Measurements from ENCODE around the gene ERN1. TPM values are rescaled to one million over a fixed set of nuclear protein-coding genes. Genes with fewer than 3 reads are reported as not detected.
A peak's percentile ranks its signal among the peaks of the same experiment; 100 is the strongest.

The ERN1 gene
- total and polyA plus RNA-seq, 2 experiments from 2014 or later: 10.3 to 16.5 TPM

- H2AFZ ChIP-seq: no peak overlapping the region
- no peaks in the 10 kb centered on the region for H3K36me3 ChIP-seq (replicated peaks; ENCODE audit: insufficient read depth, low read depth)
- no peak overlapping the region for H3K27ac ChIP-seq
- TF ChIP-seq CTCF (IDR thresholded peaks at IDR 0.05; ENCODE audit: poor library complexity): no peak
- no peak for TF ChIP-seq EZH2phosphoT487 (IDR thresholded peaks at IDR 0.05; ENCODE audit: low read depth, severe bottlenecking, unreplicated experiment)
- no peak for TF ChIP-seq EZH2 (IDR thresholded peaks at IDR 0.05; ENCODE audit: borderline replicate concordance)
- DNase-seq (ENCODE audit: low spot score): no peak
- no peaks in the 10 kb centered on the region for H3K27me3 ChIP-seq
- H3K9me3 ChIP-seq (ENCODE audit: low read depth): no peaks in the 10 kb centered on the region
- H3K79me2 ChIP-seq: peaks cover 12% of the 10 kb centered on the region
- no peak overlapping the region for H3K4me2 ChIP-seq
- no peak overlapping the region for H3K4me3 ChIP-seq
- no peaks in the 10 kb centered on the region for H4K20me1 ChIP-seq (ENCODE audit: insufficient read depth, poor library complexity, severe bottlenecking)
- WGBS (ENCODE audit: low lambda C conversion rate, missing lambda C conversion rate): 88% methylated on average over 7 of the region's 7 CpGs
- no peaks in the 10 kb centered on the region for H3K9me2 ChIP-seq (replicated peaks; ENCODE audit: insufficient read depth)
- no peaks in the 10 kb centered on the region for H3K4me1 ChIP-seq (ENCODE audit: insufficient read depth)
These were observed 35.5 kb downstream of the ERN1 start for GRCh38 chr17:64094412-64094811.

- Histone ChIP-seq H3K27ac (peak overlapping the region; percentile 3), H4K20me1 (ENCODE audit: insufficient read depth, poor library complexity, severe bottlenecking) (no peaks in the 10 kb centered on the region), H3K36me3 (replicated peaks; ENCODE audit: insufficient read depth, low read depth) (no peaks in the 10 kb centered on the region), H3K27me3 (no peaks in the 10 kb centered on the region), H3K79me2 (peaks cover 14% of the 10 kb centered on the region), H3K4me2 (no peak overlapping the region), H2AFZ (no peak overlapping the region), H3K4me3 (no peak overlapping the region), H3K9me3 (ENCODE audit: low read depth) (no peaks in the 10 kb centered on the region), H3K4me1 (ENCODE audit: insufficient read depth) (peaks cover 3% of the 10 kb centered on the region), H3K9me2 (replicated peaks; ENCODE audit: insufficient read depth) (no peaks in the 10 kb centered on the region)
- TF ChIP-seq EZH2phosphoT487 (IDR thresholded peaks at IDR 0.05; ENCODE audit: low read depth, severe bottlenecking, unreplicated experiment): no peak
- TF ChIP-seq EZH2 (IDR thresholded peaks at IDR 0.05; ENCODE audit: borderline replicate concordance): no peak
- TF ChIP-seq CTCF (IDR thresholded peaks at IDR 0.05; ENCODE audit: poor library complexity): no peak
- WGBS (ENCODE audit: low lambda C conversion rate, missing lambda C conversion rate): 94% methylated on average over 4 of the region's 4 CpGs
- DNase-seq (ENCODE audit: low spot score): peak; percentile 32
These were observed 36.9 kb downstream of the ERN1 start for GRCh38 chr17:64092952-64093451.

GRCh38 chr17:64092113-64092512 is 37.8 kb downstream of the ERN1 start:
- Histone ChIP-seq H3K4me2 (no peak overlapping the region), H3K9me2 (replicated peaks; ENCODE audit: insufficient read depth) (no peaks in the 10 kb centered on the region), H4K20me1 (ENCODE audit: insufficient read depth, poor library complexity, severe bottlenecking) (no peaks in the 10 kb centered on the region), H2AFZ (no peak overlapping the region), H3K4me1 (ENCODE audit: insufficient read depth) (peaks cover 12% of the 10 kb centered on the region), H3K36me3 (replicated peaks; ENCODE audit: insufficient read depth, low read depth) (no peaks in the 10 kb centered on the region), H3K9me3 (ENCODE audit: low read depth) (no peaks in the 10 kb centered on the region), H3K79me2 (peaks cover 14% of the 10 kb centered on the region), H3K27ac (no peak overlapping the region), H3K27me3 (no peaks in the 10 kb centered on the region), H3K4me3 (no peak overlapping the region)
- 100% methylated on average over 2 of the region's 2 CpGs for WGBS (ENCODE audit: low lambda C conversion rate, missing lambda C conversion rate)
- DNase-seq (ENCODE audit: low spot score): no peak
- TF ChIP-seq EZH2phosphoT487 (IDR thresholded peaks at IDR 0.05; ENCODE audit: low read depth, severe bottlenecking, unreplicated experiment): no peak
- TF ChIP-seq EZH2 (IDR thresholded peaks at IDR 0.05; ENCODE audit: borderline replicate concordance): no peak
- TF ChIP-seq CTCF (IDR thresholded peaks at IDR 0.05; ENCODE audit: poor library complexity): no peak
